ENCODE results near the gene ST3GAL3. TPM values are rescaled to one million over a fixed set of nuclear protein-coding genes. Genes with fewer than 3 reads are reported as not detected.

ST3GAL3 gene
- total and polyA plus RNA-seq, 12 donors = 14.5 to 39.3 (median 31.7) TPM

DNA sequence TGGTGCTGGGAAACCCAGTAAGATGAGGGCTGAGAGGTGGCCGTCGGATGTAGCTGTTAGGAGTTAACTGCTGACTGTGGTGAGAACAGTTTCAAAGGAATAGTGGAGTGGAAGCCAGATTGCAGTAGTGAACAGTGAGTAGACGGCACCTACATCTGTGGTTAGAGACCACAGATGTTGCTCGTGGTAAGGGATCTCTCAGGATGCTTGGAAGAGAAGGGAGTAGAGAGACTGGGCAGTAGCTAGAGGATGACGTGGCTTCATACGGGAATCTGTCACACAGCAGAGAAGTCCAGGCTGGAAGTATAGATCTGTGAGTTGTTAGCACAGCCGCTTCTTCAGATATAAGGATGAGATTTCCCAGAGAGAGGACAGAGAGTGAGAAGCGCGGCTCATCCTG, 218.5 kb downstream of the ST3GAL3 start:
- WGBS, 2 donors = 96% methylated on average over 9 of the region's 9 CpGs
- DNase-seq = no peak
- H3K4me3 ChIP-seq = no peak overlapping the region
- no peaks in the 10 kb centered on the region for H3K9me3 ChIP-seq
- H3K4me1 ChIP-seq = no peaks in the 10 kb centered on the region
- ATAC-seq = no peak
- intact Hi-C loops (cut with DNase I) = no loop called here
- peaks cover 0 to 43% (median 0%) of the 10 kb centered on the region in 9 donors for H3K36me3 ChIP-seq
- no peak overlapping the region for H3K27ac ChIP-seq
- TF ChIP-seq, protein P1, sequence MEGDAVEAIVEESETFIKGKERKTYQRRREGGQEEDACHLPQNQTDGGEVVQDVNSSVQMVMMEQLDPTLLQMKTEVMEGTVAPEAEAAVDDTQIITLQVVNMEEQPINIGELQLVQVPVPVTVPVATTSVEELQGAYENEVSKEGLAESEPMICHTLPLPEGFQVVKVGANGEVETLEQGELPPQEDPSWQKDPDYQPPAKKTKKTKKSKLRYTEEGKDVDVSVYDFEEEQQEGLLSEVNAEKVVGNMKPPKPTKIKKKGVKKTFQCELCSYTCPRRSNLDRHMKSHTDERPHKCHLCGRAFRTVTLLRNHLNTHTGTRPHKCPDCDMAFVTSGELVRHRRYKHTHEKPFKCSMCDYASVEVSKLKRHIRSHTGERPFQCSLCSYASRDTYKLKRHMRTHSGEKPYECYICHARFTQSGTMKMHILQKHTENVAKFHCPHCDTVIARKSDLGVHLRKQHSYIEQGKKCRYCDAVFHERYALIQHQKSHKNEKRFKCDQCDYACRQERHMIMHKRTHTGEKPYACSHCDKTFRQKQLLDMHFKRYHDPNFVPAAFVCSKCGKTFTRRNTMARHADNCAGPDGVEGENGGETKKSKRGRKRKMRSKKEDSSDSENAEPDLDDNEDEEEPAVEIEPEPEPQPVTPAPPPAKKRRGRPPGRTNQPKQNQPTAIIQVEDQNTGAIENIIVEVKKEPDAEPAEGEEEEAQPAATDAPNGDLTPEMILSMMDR (IDR thresholded peaks at IDR 0.05) = no peak
- H3K27me3 ChIP-seq = no peaks in the 10 kb centered on the region

DNA sequence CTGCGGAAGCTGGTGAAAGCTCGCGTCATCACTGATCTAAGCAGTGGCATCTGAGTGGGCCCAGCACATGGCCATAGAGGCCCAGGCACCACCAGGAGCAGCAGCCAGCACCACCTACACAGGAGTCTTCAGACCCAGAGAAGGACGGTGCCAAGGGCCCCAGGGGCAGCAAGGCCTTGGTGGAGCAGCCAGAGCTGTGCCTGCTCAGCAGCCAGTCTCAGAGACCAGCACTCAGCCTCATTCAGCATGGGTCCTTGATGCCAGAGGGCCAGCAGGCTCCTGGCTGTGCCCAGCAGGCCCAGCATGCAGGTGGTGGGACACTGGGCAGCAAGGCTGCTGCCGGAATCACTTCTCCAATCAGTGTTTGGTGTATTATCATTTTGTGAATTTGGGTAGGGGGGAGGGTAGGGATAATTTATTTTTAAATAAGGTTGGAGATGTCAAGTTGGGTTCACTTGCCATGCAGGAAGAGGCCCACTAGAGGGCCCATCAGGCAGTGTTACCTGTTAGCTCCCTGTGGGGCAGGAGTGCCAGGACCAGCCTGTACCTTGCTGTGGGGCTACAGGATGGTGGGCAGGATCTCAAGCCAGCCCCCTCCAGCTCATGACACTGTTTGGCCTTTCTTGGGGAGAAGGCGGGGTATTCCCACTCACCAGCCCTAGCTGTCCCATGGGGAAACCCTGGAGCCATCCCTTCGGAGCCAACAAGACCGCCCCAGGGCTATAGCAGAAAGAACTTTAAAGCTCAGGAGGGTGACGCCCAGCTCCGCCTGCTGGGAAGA, 223.0 kb downstream of the ST3GAL3 start:
- TF ChIP-seq, protein P1 (IDR thresholded peaks at IDR 0.05) = peak in 8 of 9 donors; percentile 9 to 49 (median 39)
- Histone ChIP-seq H3K27me3 (peaks cover 0 to 26% (median 21%) of the 10 kb centered on the region in 7 donors), H3K4me3 (no peak overlapping the region), H3K9me3 (no peaks in the 10 kb centered on the region), H3K27ac (no peak overlapping the region), H3K36me3 (peaks cover 0 to 20% (median 0%) of the 10 kb centered on the region in 9 donors), H3K4me1 (peaks cover 3 to 27% (median 11%) of the 10 kb centered on the region in 9 donors)
- intact Hi-C loops (cut with DNase I) = loop anchor here in 7 of 10 donors (5.0 to 10.0 kb wide), 4 partner anchors 388 to 406 kb away; partner anchors contain the start of gene PTPRF (in 1 of the 7)
- DNase-seq (no peak), ATAC-seq (no peak)
- 96 to 97% methylated on average over 10 of the region's 10 CpGs for WGBS, 2 donors

- H3K9me3 ChIP-seq = no peaks in the 10 kb centered on the region
- H3K27ac ChIP-seq = no peak overlapping the region
- intact Hi-C loops (cut with DNase I) = loop anchor here in 7 of 10 donors (5.0 to 10.0 kb wide), 4 partner anchors 389 to 406 kb away; partner anchors contain the start of gene PTPRF (in 1 of the 7)
- no peak for ATAC-seq
- peaks cover 0 to 32% (median 26%) of the 10 kb centered on the region in 7 donors for H3K27me3 ChIP-seq
- H3K36me3 ChIP-seq = peaks cover 0 to 14% (median 0%) of the 10 kb centered on the region in 9 donors
- DNase-seq = no peak
- TF ChIP-seq, protein P1 (IDR thresholded peaks at IDR 0.05) = no peak
- peaks cover 4 to 33% (median 11%) of the 10 kb centered on the region in 9 donors for H3K4me1 ChIP-seq
- no peak overlapping the region for H3K4me3 ChIP-seq
- 79 to 86% methylated on average over 4 of the region's 4 CpGs for WGBS, 2 donors
These were observed 223.6 kb downstream of the ST3GAL3 start for GRCh38 chr1:43930949-43931275.

DNA sequence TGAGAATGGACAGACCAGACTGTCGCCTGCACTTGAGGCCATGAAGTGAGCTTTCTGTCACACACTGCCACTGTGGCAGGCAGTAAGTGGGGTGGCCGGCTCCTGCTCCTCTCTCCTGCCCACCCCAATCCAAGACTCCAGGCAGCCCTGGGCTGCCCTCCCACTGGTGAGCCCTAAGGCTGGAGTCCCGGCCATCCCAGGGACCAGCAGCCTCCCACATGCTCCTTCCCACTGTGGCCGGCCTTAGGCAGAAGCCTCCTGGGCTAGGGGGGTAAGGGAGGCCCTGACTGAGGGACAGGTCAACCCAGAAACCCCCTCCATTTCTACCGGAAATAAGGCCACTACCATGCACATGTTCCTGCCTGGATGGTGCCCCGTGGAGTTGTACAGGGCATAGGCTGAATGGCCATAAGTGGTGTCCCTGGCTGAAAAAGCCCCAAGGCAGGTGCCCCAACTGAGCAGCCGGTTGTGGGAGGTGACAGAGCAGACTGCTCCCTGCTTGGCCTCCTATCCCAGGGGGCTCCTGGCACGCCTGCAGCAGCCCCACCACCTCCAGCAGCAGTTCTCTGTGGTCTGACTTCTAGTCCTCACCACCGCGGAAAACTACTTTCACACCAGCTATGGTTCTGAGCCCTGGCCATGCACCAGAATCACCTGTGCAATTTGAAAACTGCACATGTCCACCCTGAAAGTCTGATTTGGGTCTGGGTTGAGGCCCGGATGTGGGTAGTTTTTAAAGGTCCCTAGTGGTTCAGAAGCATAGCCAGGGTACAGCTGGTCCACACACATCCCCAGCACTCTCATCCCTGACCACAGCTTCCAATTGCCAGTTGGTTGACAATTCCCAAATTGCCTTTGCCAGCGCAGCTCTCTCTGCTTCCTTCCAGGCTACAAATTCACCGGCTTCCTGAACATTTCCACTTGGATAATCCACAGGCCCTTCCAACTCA, 224.7 kb downstream of the ST3GAL3 start:
- no peak for ATAC-seq
- H3K27me3 ChIP-seq = peaks cover 0 to 40% (median 26%) of the 10 kb centered on the region in 7 donors
- intact Hi-C loops (cut with DNase I) = loop anchor here in 7 of 10 donors (5.0 to 10.0 kb wide), 4 partner anchors 390 to 407 kb away; partner anchors contain the start of gene PTPRF (in 1 of the 7)
- TF ChIP-seq, protein P1 (IDR thresholded peaks at IDR 0.05) = no peak
- H3K4me3 ChIP-seq = no peak overlapping the region
- no peak overlapping the region for H3K27ac ChIP-seq
- peaks cover 0 to 5% (median 0%) of the 10 kb centered on the region in 9 donors for H3K36me3 ChIP-seq
- WGBS, 2 donors = 88 to 97% methylated on average over 13 of the region's 13 CpGs
- H3K9me3 ChIP-seq = no peaks in the 10 kb centered on the region
- DNase-seq = no peak
- H3K4me1 ChIP-seq = peaks cover 6 to 40% (median 17%) of the 10 kb centered on the region in 9 donors
